ENCODE measurements around the gene ADGRL1. TPM values are rescaled to one million over a fixed set of nuclear protein-coding genes. Genes with fewer than 3 reads are reported as not detected.

Gene ADGRL1
- total RNA-seq, 1 donor from 2014 or later: 55.3 TPM

DNA sequence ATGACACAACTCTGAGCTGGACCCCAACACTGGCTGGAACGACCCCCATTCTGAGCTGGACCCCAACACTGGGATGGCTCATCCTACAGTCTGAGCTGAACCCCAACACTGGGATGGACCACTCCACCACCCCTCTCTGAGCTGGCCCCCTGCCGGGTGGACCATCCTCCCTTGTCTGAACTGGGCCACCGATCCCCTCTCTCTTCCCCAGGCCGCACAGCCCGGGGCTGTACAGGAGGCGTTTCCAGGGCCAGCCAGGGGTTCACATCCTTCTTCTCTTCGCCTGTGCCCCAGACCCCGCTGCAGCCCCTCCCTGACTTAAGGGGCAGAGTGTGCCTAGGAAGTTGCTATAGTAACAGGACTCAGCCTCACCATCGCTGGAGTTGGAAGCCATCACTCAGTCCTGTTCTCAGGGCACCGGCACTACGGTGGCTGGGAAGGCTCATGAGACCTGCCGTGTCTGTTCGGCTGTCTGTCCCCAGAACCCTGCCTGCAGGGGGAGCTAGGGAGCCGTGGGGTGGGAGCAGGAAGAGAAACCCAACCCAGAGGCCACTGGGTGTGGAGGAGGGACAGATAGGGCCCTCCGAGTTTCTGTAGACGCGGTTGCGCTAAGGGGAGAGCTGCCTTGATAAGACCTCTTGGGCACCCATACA, 92.1 kb downstream of the ADGRL1 start:
- TF ChIP-seq CTCF (IDR thresholded peaks at IDR 0.05; ENCODE audit: unreplicated experiment): no peak
- no peaks in the 10 kb centered on the region for H3K9me3 Mint-ChIP-seq (ENCODE audit: low read depth)
- DNase-seq (ENCODE audit: low spot score, unreplicated experiment): no peak
- no peak overlapping the region for H3K27ac Mint-ChIP-seq
- no peaks in the 10 kb centered on the region for H3K27me3 Mint-ChIP-seq
- peaks cover 16% of the 10 kb centered on the region for H3K4me1 Mint-ChIP-seq (ENCODE audit: low read depth)
- H3K36me3 Mint-ChIP-seq (ENCODE audit: insufficient read depth): no peaks in the 10 kb centered on the region
- H3K4me3 Mint-ChIP-seq (ENCODE audit: low read depth): no peak overlapping the region

DNA sequence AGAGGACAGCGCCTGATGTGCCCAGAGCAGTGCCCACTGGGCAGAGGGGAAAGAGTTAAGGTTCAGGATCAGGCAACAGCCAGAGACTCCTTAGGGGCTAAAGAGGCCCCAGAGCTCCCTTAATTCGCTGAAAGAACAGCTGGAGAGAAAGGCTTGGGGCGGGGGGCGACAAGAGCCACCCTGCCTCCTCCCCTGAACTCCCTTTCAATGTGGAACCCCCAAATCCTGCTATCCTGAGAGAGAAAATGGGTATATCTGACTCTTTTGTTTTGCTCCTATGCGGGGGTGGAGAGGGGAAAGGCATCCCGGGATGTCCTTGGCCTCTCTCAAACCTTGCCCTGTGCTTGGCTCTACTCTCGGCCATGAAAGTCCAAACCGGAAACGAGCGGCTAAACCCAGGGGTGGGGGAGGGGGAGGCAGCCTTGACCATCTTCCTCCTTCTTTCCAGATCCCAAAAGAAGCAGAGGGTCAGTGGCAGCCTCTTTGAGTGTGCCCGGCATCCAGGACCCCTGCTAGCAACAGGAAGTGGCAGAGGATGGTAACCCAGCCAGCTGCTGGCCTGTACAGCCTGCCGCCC, 93.1 kb downstream of the ADGRL1 start:
- H3K4me3 Mint-ChIP-seq (ENCODE audit: low read depth): no peak overlapping the region
- no peaks in the 10 kb centered on the region for H3K36me3 Mint-ChIP-seq (ENCODE audit: insufficient read depth)
- H3K4me1 Mint-ChIP-seq (ENCODE audit: low read depth): peaks cover 11% of the 10 kb centered on the region
- no peak for DNase-seq (ENCODE audit: low spot score, unreplicated experiment)
- TF ChIP-seq CTCF (IDR thresholded peaks at IDR 0.05; ENCODE audit: unreplicated experiment): no peak
- no peaks in the 10 kb centered on the region for H3K27me3 Mint-ChIP-seq
- H3K9me3 Mint-ChIP-seq (ENCODE audit: low read depth): no peaks in the 10 kb centered on the region
- peak overlapping the region; percentile 41 for H3K27ac Mint-ChIP-seq

- H3K4me3 Mint-ChIP-seq (ENCODE audit: low read depth): no peak overlapping the region
- peaks cover 11% of the 10 kb centered on the region for H3K4me1 Mint-ChIP-seq (ENCODE audit: low read depth)
- no peaks in the 10 kb centered on the region for H3K9me3 Mint-ChIP-seq (ENCODE audit: low read depth)
- H3K27me3 Mint-ChIP-seq: no peaks in the 10 kb centered on the region
- H3K27ac Mint-ChIP-seq: no peak overlapping the region
- H3K36me3 Mint-ChIP-seq (ENCODE audit: insufficient read depth): peaks cover 1% of the 10 kb centered on the region
- TF ChIP-seq CTCF (IDR thresholded peaks at IDR 0.05; ENCODE audit: unreplicated experiment): no peak
- DNase-seq (ENCODE audit: low spot score, unreplicated experiment): no peak
These were observed 93.7 kb downstream of the ADGRL1 start for GRCh38 chr19:14112051-14112808.

DNA sequence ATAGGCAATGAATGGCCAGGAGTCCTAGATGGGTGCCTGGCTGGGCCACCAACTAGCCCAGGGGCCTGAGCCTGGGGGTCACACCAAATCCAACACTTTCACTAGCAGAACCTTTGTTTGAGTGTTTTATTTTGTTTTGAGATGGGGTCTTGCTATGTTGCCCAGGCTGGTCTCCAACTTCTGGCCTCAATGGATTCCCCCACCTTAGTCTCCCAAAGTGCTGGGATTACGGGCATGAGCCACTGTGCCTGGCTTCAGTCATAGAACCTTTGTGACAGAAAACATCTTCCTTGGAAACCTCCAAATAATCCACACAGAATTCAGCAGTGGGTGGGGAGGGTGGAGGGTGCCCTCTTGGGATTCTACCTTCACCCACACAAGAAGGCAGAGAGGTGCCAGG, 94.5 kb downstream of the ADGRL1 start:
- TF ChIP-seq CTCF (IDR thresholded peaks at IDR 0.05; ENCODE audit: unreplicated experiment): no peak
- Mint-ChIP-seq H3K9me3 (ENCODE audit: low read depth) (no peaks in the 10 kb centered on the region), H3K27ac (no peak overlapping the region), H3K27me3 (no peaks in the 10 kb centered on the region), H3K4me1 (ENCODE audit: low read depth) (peaks cover 6% of the 10 kb centered on the region), H3K36me3 (ENCODE audit: insufficient read depth) (peaks cover 2% of the 10 kb centered on the region), H3K4me3 (ENCODE audit: low read depth) (no peak overlapping the region)
- DNase-seq (ENCODE audit: low spot score, unreplicated experiment): no peak

DNA sequence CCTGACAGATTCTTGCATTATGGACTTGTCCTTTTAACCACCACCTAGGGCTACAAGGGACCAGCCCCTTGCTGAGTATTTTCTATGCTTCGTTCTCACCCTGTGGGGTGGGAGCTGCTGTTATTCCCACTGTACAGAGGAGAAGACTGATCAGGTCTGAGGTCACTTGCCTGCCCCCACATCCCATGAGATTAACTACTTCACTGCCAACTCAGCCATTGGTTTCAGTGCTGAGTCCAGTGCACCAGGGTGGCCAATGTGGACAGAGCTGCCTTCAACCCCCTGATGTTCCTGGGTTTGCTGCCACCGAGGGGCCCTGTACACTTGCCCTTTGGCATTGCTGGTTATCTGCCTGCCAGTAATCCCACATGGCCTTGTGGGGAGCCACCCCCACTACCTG, 95.3 kb downstream of the ADGRL1 start:
- no peaks in the 10 kb centered on the region for H3K9me3 Mint-ChIP-seq (ENCODE audit: low read depth)
- peaks cover 5% of the 10 kb centered on the region for H3K36me3 Mint-ChIP-seq (ENCODE audit: insufficient read depth)

More for the DNA sequence above, 95.3 kb downstream of the ADGRL1 start:
- no peak for TF ChIP-seq CTCF (IDR thresholded peaks at IDR 0.05; ENCODE audit: unreplicated experiment)
- Mint-ChIP-seq H3K4me3 (ENCODE audit: low read depth) (no peak overlapping the region), H3K27me3 (no peaks in the 10 kb centered on the region), H3K4me1 (ENCODE audit: low read depth) (no peaks in the 10 kb centered on the region), H3K27ac (no peak overlapping the region)
- DNase-seq (ENCODE audit: low spot score, unreplicated experiment): no peak

Measured in progenitor cell of endocrine pancreas (in vitro differentiated cells).